Neural progenitor cell (in vitro differentiated cells): ENCODE data around the gene TBPL2.

Experiments used
- EZH2 ChIP-seq: fragments of 200-600 bp; sonication (generic); IDR thresholded peaks from 2 replicates; pipeline ENCODE4 v1.6.1; 2017; ENCODE audit warnings: antibody characterized with exemption, mild to moderate bottlenecking, moderate library complexity
- TF ChIP-seq, protein P1 (sequence below): fragments of 200-600 bp; sonication (generic); IDR thresholded peaks from 2 replicates; pipeline ENCODE4 v1.5.1; 2017; ENCODE audit warnings: antibody characterized with exemption, mild to moderate bottlenecking

DNA sequence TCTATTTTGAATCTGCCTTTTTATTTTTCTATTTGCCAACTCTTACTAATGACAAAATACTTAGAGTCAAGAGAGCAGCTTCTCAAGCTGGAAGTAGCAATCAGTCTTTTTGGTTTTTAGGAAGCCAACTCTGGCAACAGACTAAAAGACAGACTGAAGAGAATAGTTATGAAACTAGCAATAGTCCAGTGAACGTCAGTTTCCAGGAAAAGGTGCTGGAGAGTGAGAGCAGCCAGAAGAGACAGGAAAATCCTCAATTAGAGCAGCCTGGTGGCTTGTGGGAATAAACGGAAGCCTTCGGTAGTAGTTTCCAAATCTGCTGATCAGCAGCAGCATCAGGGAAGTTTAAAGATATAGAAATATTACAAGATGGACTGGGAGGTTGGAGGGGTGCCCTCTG, 55.9 kb downstream of the TBPL2 start:
- TF ChIP-seq, protein P1, sequence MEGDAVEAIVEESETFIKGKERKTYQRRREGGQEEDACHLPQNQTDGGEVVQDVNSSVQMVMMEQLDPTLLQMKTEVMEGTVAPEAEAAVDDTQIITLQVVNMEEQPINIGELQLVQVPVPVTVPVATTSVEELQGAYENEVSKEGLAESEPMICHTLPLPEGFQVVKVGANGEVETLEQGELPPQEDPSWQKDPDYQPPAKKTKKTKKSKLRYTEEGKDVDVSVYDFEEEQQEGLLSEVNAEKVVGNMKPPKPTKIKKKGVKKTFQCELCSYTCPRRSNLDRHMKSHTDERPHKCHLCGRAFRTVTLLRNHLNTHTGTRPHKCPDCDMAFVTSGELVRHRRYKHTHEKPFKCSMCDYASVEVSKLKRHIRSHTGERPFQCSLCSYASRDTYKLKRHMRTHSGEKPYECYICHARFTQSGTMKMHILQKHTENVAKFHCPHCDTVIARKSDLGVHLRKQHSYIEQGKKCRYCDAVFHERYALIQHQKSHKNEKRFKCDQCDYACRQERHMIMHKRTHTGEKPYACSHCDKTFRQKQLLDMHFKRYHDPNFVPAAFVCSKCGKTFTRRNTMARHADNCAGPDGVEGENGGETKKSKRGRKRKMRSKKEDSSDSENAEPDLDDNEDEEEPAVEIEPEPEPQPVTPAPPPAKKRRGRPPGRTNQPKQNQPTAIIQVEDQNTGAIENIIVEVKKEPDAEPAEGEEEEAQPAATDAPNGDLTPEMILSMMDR, result no peak
- no peak for TF ChIP-seq EZH2
